H1 (cell line): ENCODE data around the gene CRB2. TPM values are rescaled to one million over a fixed set of nuclear protein-coding genes. Genes with fewer than 3 reads are reported as not detected.

Experiments
- BRCA1 ChIP-seq: IDR thresholded peaks from 2 replicates; pipeline ENCODE4 v1.6.1; 2012; ENCODE audit warnings: low read depth, low read length, improper control_type of control experiment
- CHD2 ChIP-seq: IDR thresholded peaks from 2 replicates; pipeline ENCODE4 v1.6.1; 2012; ENCODE audit warnings: low read length, improper control_type of control experiment
- GTF2F1 ChIP-seq: IDR thresholded peaks from 2 replicates; pipeline ENCODE4 v1.6.1; 2012; ENCODE audit warnings: low read depth, low read length, improper control_type of control experiment, borderline replicate concordance
- KDM4A ChIP-seq: IDR thresholded peaks from one replicate; pipeline ENCODE4 v1.7.1; 2012; ENCODE audit warnings: low read depth, mild to moderate bottlenecking, moderate library complexity, low read length, inconsistent platforms; ENCODE audit not compliant: severe bottlenecking
- POU5F1 ChIP-seq: IDR thresholded peaks from 2 replicates; pipeline ENCODE4 v1.6.1; 2011; ENCODE audit warnings: low read depth, mild to moderate bottlenecking, low read length, moderate library complexity
- ZNF274 ChIP-seq: IDR thresholded peaks from 2 replicates; pipeline ENCODE4 v1.7.0; 2012; ENCODE audit warnings: low read length, borderline replicate concordance; ENCODE audit errors: extremely low read depth
- polyA plus RNA-seq, 7 experiments: library from polyadenylated mRNA; depleted of rRNA in 3 of 7; stranded (reverse) in 5 of 7; unstranded in 2 of 7; fragments of >200 nt in 5 of 7; fragments of 200-250 nt in 2 of 7; gene quantifications; 1 replicate in 5 of 7; 2 replicates in 1 of 7; 4 replicates in 1 of 7; pipeline versions ENCODE4 v1.2.1 to v1.2.3, GENCODE V29; 2011 to 2013; ENCODE audit warnings: missing spikeins in 2 of 7, mixed read lengths in 2 of 7
- total RNA-seq: library from RNA; stranded (reverse); fragmentation: NEBNext Ultra II Directional; extraction: Animal tissue kit (Norgen Biotek cat#: 25700); gene quantifications from 2 replicates; pipeline ENCODE4 v1.2.1, GENCODE V29; 2021

Gene CRB2
- total and polyA plus RNA-seq, 2 of the 8 experiments (the other 6 are each of a cell fraction or from before 2014, with no cell fraction given), result 4.0 to 8.4 TPM

DNA sequence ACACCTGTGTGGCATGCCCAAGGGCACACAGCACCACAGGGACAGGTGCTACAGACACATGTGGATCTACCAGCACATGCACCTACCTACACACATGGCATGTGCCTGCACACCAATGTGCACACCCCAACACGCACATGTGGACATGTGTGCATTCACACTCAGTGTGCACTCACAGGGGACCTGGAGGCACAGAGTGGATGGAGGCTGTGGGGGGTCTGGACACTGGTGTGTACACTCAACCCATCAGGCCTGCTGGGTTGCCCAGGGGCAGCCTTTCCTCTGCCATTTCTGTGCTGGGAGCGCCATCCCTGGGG lies 1.7 kb downstream of the CRB2 start (continued):
- TF ChIP-seq BRCA1, result no peak
- TF ChIP-seq POU5F1, result no peak
- no peak for TF ChIP-seq GTF2F1
- no peak for TF ChIP-seq ZNF274
- TF ChIP-seq KDM4A, result no peak
- TF ChIP-seq CHD2, result no peak
